OCI-LY1 (cell line): Measurements from ENCODE around the gene WWOX.

Experiments used
- EZH2 ChIP-seq: fragments of 200-600 bp; sonication (generic), shearing (Covaris generic); IDR thresholded peaks from 2 replicates; pipeline ENCODE4 v1.8.0; 2017; ENCODE audit warnings: borderline replicate concordance, mixed run types, mild to moderate bottlenecking, antibody characterized with exemption, low read length, moderate library complexity, mixed read lengths
- TF ChIP-seq, protein P1 (sequence below): fragments of 200-600 bp; sonication (generic), shearing (Covaris generic); IDR thresholded peaks from 2 replicates; pipeline ENCODE4 v1.5.1; 2017; ENCODE audit warnings: mild to moderate bottlenecking, antibody characterized with exemption, low read length, moderate library complexity, mixed read lengths

DNA sequence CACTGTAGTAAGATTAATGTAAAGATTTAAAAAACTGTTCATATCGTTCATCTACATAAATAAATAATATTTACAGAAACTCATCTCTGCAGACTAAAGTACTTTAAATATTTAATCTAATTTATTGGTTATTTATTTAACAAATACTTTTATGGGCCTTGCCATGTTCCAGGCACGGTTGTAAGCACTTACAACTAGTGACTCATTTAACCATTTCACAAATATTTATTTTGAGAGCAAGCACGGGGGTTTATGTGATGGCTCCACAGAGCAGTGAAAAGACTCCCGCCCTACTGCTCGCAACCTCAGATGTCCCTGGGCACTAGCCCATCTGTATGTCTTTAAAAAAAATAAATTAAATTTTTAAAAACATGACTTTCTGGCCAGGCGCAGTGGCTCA lies 575.9 kb downstream of the WWOX start:
- TF ChIP-seq, protein P1, sequence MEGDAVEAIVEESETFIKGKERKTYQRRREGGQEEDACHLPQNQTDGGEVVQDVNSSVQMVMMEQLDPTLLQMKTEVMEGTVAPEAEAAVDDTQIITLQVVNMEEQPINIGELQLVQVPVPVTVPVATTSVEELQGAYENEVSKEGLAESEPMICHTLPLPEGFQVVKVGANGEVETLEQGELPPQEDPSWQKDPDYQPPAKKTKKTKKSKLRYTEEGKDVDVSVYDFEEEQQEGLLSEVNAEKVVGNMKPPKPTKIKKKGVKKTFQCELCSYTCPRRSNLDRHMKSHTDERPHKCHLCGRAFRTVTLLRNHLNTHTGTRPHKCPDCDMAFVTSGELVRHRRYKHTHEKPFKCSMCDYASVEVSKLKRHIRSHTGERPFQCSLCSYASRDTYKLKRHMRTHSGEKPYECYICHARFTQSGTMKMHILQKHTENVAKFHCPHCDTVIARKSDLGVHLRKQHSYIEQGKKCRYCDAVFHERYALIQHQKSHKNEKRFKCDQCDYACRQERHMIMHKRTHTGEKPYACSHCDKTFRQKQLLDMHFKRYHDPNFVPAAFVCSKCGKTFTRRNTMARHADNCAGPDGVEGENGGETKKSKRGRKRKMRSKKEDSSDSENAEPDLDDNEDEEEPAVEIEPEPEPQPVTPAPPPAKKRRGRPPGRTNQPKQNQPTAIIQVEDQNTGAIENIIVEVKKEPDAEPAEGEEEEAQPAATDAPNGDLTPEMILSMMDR, result no peak
- no peak for TF ChIP-seq EZH2
